Measurements from ENCODE around the gene VTI1A.

GRCh38 chr10:112484399-112484798 is 37.4 kb downstream of the VTI1A start:
- TF ChIP-seq ZNF776 (CRISPR knock-in tag; IDR thresholded peaks at IDR 0.05) (no peak), CTCF (CRISPR knock-in tag; IDR thresholded peaks at IDR 0.05) (no peak), MTA3 (CRISPR knock-in tag; IDR thresholded peaks at IDR 0.05) (no peak), MAF1 (CRISPR knock-in tag; IDR thresholded peaks at IDR 0.05; ENCODE audit: borderline replicate concordance) (no peak), ZNF674 (CRISPR knock-in tag; IDR thresholded peaks at IDR 0.05; ENCODE audit: low read depth) (no peak), NR2C2 (CRISPR knock-in tag; IDR thresholded peaks at IDR 0.05; ENCODE audit: borderline replicate concordance) (no peak), IRF1 (CRISPR knock-in tag; IDR thresholded peaks at IDR 0.05; ENCODE audit: low read depth) (no peak), SP1 (IDR thresholded peaks at IDR 0.05) (no peak), SP1 (CRISPR knock-in tag; IDR thresholded peaks at IDR 0.05) (no peak), KAT7 (CRISPR knock-in tag; IDR thresholded peaks at IDR 0.05; ENCODE audit: borderline replicate concordance) (no peak), RBFOX2 (IDR thresholded peaks at IDR 0.05; ENCODE audit: low read depth, low read length) (no peak), PTBP1 (IDR thresholded peaks at IDR 0.05; ENCODE audit: low read depth, low read length, poor library complexity, severe bottlenecking) (no peak), ZNF275 (CRISPR knock-in tag; IDR thresholded peaks at IDR 0.05; ENCODE audit: borderline replicate concordance) (no peak)

Measured in HepG2 (cell line).